Activated CD4-positive, alpha-beta memory T cell treated with anti-CD3 and anti-CD28 coated beads for 36 hours (primary cell): ENCODE measurements around the gene LCLAT1. TPM values are rescaled to one million over a fixed set of nuclear protein-coding genes. Genes with fewer than 3 reads are reported as not detected.
"Not testable (repeated sequence)": the region's sequence is repeated elsewhere in the genome, so short reads cannot be mapped to it uniquely, and the experiment has no call there.

ENCODE experiments used
- CTCF ChIA-PET: fragments of 350-600 bp; sonication (Branson Sonifier 250); formaldehyde crosslinking; loops from one replicate; lab custom pipeline; 2021; ENCODE audit warnings: antibody characterized with exemption, inconsistent platforms; lab: Charles Lee
- POLR2A ChIA-PET: fragments of 350-600 bp; sonication (Branson Sonifier 250); formaldehyde crosslinking; loops from one replicate; lab custom pipeline; 2021; ENCODE audit warnings: antibody characterized with exemption; lab: Charles Lee
- DNase-seq: peaks from one replicate; pipeline ENCODE4 v3.0.0-alpha.2; 2020
- H3K27ac Mint-ChIP-seq: one replicate; pipeline ENCODE4 v1.8.0; 2021; ENCODE audit warnings: mixed read lengths
- H3K27me3 Mint-ChIP-seq: one replicate; pipeline ENCODE4 v1.8.0; 2021; ENCODE audit warnings: mixed read lengths
- H3K36me3 Mint-ChIP-seq: one replicate; pipeline ENCODE4 v1.8.0; 2021; ENCODE audit warnings: mixed read lengths
- H3K4me1 Mint-ChIP-seq: one replicate; pipeline ENCODE4 v1.8.0; 2021; ENCODE audit warnings: low read depth, mixed read lengths
- H3K4me3 Mint-ChIP-seq: one replicate; pipeline ENCODE4 v1.8.0; 2021; ENCODE audit warnings: mild to moderate bottlenecking, mixed read lengths
- H3K9me3 Mint-ChIP-seq: one replicate; pipeline ENCODE4 v1.8.0; 2021; ENCODE audit warnings: mixed read lengths
- intact Hi-C: fragments of 100-400 bp; cut with micrococcal nuclease; formaldehyde crosslinking; loops from one replicate; pipeline ENCODE4 v1.15.1; 2023
- total RNA-seq, 2 experiments: library from RNA; stranded (reverse); gene quantifications; one replicate each; pipeline ENCODE4 v1.2.3, GENCODE V29; 2021

Gene LCLAT1
- total RNA-seq, 2 experiments from 2014 or later, result 21.5 to 24.3 TPM

GRCh38 chr2:30457296-30457695 lies 10.2 kb downstream of the LCLAT1 start:
- H3K36me3 Mint-ChIP-seq, result peaks cover 15% of the 10 kb centered on the region
- no peaks in the 10 kb centered on the region for H3K27me3 Mint-ChIP-seq
- intact Hi-C loops, result no loop called here
- no peak for DNase-seq
- ChIA-PET CTCF (interaction anchor here (1.3 kb wide), 1 partner anchor 292 kb away, joined by 6 read pairs; no protein-coding TSS in a partner anchor), POLR2A (no interaction called here)
- H3K4me1 Mint-ChIP-seq, result peaks cover 29% of the 10 kb centered on the region
- peaks cover 2% of the 10 kb centered on the region for H3K9me3 Mint-ChIP-seq
- H3K27ac Mint-ChIP-seq, result no peak overlapping the region
- no peak overlapping the region for H3K4me3 Mint-ChIP-seq

GRCh38 chr2:30459140-30459539 lies 12.1 kb downstream of the LCLAT1 start:
- Mint-ChIP-seq H3K4me1 (peaks cover 36% of the 10 kb centered on the region), H3K36me3 (peaks cover 15% of the 10 kb centered on the region), H3K9me3 (peaks cover 2% of the 10 kb centered on the region), H3K27ac (no peak overlapping the region), H3K27me3 (no peaks in the 10 kb centered on the region), H3K4me3 (no peak overlapping the region)
- CTCF ChIA-PET, result interaction anchor here (1.0 to 1.4 kb wide), 2 partner anchors 124 to 294 kb away, joined by 3 to 4 read pairs; no protein-coding TSS in a partner anchor
- POLR2A ChIA-PET, result interaction anchor here (0.9 kb wide), 1 partner anchor 225 kb away, joined by 3 read pairs; no protein-coding TSS in a partner anchor
- DNase-seq, result no peak
- intact Hi-C loops, result no loop called here

GRCh38 chr2:30462131-30462857 lies 15.2 kb downstream of the LCLAT1 start:
- H3K27ac Mint-ChIP-seq, result no peak overlapping the region
- H3K27me3 Mint-ChIP-seq, result no peaks in the 10 kb centered on the region
- H3K9me3 Mint-ChIP-seq, result peaks cover 5% of the 10 kb centered on the region
- POLR2A ChIA-PET, result no interaction called here
- intact Hi-C loops, result no loop called here
- no peak overlapping the region for H3K4me3 Mint-ChIP-seq
- no peak for DNase-seq
- CTCF ChIA-PET, result no interaction called here
- H3K36me3 Mint-ChIP-seq, result peaks cover 16% of the 10 kb centered on the region
- H3K4me1 Mint-ChIP-seq, result peaks cover 29% of the 10 kb centered on the region

GRCh38 chr2:30463535-30463934 lies 16.5 kb downstream of the LCLAT1 start:
- no peak for DNase-seq
- ChIA-PET POLR2A (no interaction called here), CTCF (no interaction called here)
- intact Hi-C loops, result no loop called here
- peaks cover 19% of the 10 kb centered on the region for H3K4me1 Mint-ChIP-seq
- no peak overlapping the region for H3K27ac Mint-ChIP-seq
- H3K9me3 Mint-ChIP-seq, result peaks cover 10% of the 10 kb centered on the region
- H3K27me3 Mint-ChIP-seq, result no peaks in the 10 kb centered on the region
- no peak overlapping the region for H3K4me3 Mint-ChIP-seq
- H3K36me3 Mint-ChIP-seq, result peaks cover 23% of the 10 kb centered on the region

- POLR2A ChIA-PET, result no interaction called here
- H3K4me3 Mint-ChIP-seq, result no peak overlapping the region
- DNase-seq, result no peak
- peaks cover 27% of the 10 kb centered on the region for H3K36me3 Mint-ChIP-seq
- no peak overlapping the region for H3K27ac Mint-ChIP-seq
- H3K4me1 Mint-ChIP-seq, result peaks cover 22% of the 10 kb centered on the region
- intact Hi-C loops, result no loop called here
- peaks cover 14% of the 10 kb centered on the region for H3K9me3 Mint-ChIP-seq
- H3K27me3 Mint-ChIP-seq, result no peaks in the 10 kb centered on the region
- CTCF ChIA-PET, result interaction anchor here (0.7 kb wide), 1 partner anchor 300 kb away, joined by 3 read pairs; no protein-coding TSS in a partner anchor
Measured at GRCh38 chr2:30464544-30465170, 17.6 kb downstream of the LCLAT1 start.

- Mint-ChIP-seq H3K36me3 (peaks cover 25% of the 10 kb centered on the region), H3K27ac (no peak overlapping the region), H3K9me3 (peaks cover 14% of the 10 kb centered on the region), H3K4me3 (no peak overlapping the region), H3K27me3 (no peaks in the 10 kb centered on the region), H3K4me1 (peaks cover 26% of the 10 kb centered on the region)
- CTCF ChIA-PET, result interaction anchor here (0.7 kb wide), 1 partner anchor 300 kb away, joined by 3 read pairs; no protein-coding TSS in a partner anchor
- POLR2A ChIA-PET, result no interaction called here
- no peak for DNase-seq
- intact Hi-C loops, result no loop called here
Measured at GRCh38 chr2:30465171-30465545, 18.1 kb downstream of the LCLAT1 start.

GRCh38 chr2:30466216-30466615 lies 19.2 kb downstream of the LCLAT1 start:
- POLR2A ChIA-PET, result no interaction called here

GRCh38 chr2:30467062-30467826 lies 20.2 kb downstream of the LCLAT1 start:
- H3K4me3 Mint-ChIP-seq, DNase-seq, H3K27me3 Mint-ChIP-seq, intact Hi-C loops, H3K27ac Mint-ChIP-seq, CTCF ChIA-PET: not testable (repeated sequence)
- Mint-ChIP-seq H3K36me3 (peaks cover 14% of the 10 kb centered on the region), H3K4me1 (peaks cover 36% of the 10 kb centered on the region), H3K9me3 (peaks cover 12% of the 10 kb centered on the region)
- POLR2A ChIA-PET, result interaction anchor here (0.6 kb wide), 1 partner anchor 78 kb away, joined by 3 read pairs; no protein-coding TSS in a partner anchor

More at GRCh38 chr2:30466216-30466615, 19.2 kb downstream of the LCLAT1 start:
- CTCF ChIA-PET, result no interaction called here
- peaks cover 28% of the 10 kb centered on the region for H3K4me1 Mint-ChIP-seq
- no peak for DNase-seq
- H3K36me3 Mint-ChIP-seq, result peaks cover 21% of the 10 kb centered on the region
- no peaks in the 10 kb centered on the region for H3K27me3 Mint-ChIP-seq
- intact Hi-C loops, result no loop called here
- H3K9me3 Mint-ChIP-seq, result peaks cover 12% of the 10 kb centered on the region
- H3K27ac Mint-ChIP-seq, result no peak overlapping the region
- H3K4me3 Mint-ChIP-seq, result no peak overlapping the region

GRCh38 chr2:30470426-30470825 lies 23.4 kb downstream of the LCLAT1 start:
- intact Hi-C loops, result no loop called here

GRCh38 chr2:30472326-30472725 lies 25.3 kb downstream of the LCLAT1 start:
- H3K27me3 Mint-ChIP-seq, result no peaks in the 10 kb centered on the region
- intact Hi-C loops, result no loop called here
- peaks cover 10% of the 10 kb centered on the region for H3K36me3 Mint-ChIP-seq
- peaks cover 40% of the 10 kb centered on the region for H3K4me1 Mint-ChIP-seq
- peaks cover 9% of the 10 kb centered on the region for H3K9me3 Mint-ChIP-seq
- ChIA-PET POLR2A (no interaction called here), CTCF (no interaction called here)
- H3K27ac Mint-ChIP-seq, result no peak overlapping the region
- H3K4me3 Mint-ChIP-seq, result no peak overlapping the region
- no peak for DNase-seq

More at GRCh38 chr2:30470426-30470825, 23.4 kb downstream of the LCLAT1 start:
- DNase-seq, result no peak
- Mint-ChIP-seq H3K9me3 (peaks cover 12% of the 10 kb centered on the region), H3K4me3 (no peak overlapping the region), H3K4me1 (peaks cover 39% of the 10 kb centered on the region), H3K27me3 (no peaks in the 10 kb centered on the region), H3K36me3 (peaks cover 14% of the 10 kb centered on the region), H3K27ac (no peak overlapping the region)
- ChIA-PET POLR2A (no interaction called here), CTCF (no interaction called here)

GRCh38 chr2:30475542-30475941 lies 28.5 kb downstream of the LCLAT1 start:
- Mint-ChIP-seq H3K9me3 (no peaks in the 10 kb centered on the region), H3K4me3 (no peak overlapping the region), H3K36me3 (peaks cover 8% of the 10 kb centered on the region), H3K27ac (no peak overlapping the region), H3K4me1 (peaks cover 27% of the 10 kb centered on the region), H3K27me3 (no peaks in the 10 kb centered on the region)
- ChIA-PET POLR2A (no interaction called here), CTCF (interaction anchor here (0.7 to 1.9 kb wide), 3 partner anchors 237 to 310 kb away, joined by 3 to 4 read pairs (median 4); no protein-coding TSS in a partner anchor)
- intact Hi-C loops, result loop anchor here (5.0 kb wide), 1 partner anchor 268 kb away; no protein-coding TSS in a partner anchor
- no peak for DNase-seq
